ENCODE data around the gene SLC22A23. TPM values are rescaled to one million over a fixed set of nuclear protein-coding genes. Genes with fewer than 3 reads are reported as not detected.

The SLC22A23 gene
- total and polyA plus RNA-seq, 2 experiments from 2014 or later: 6.1 to 38.3 TPM

- H3K4me1 ChIP-seq (ENCODE audit: insufficient read depth): peaks cover 17% of the 10 kb centered on the region
- H3K4me2 ChIP-seq: no peak overlapping the region
- TF ChIP-seq ZNF114 (CRISPR knock-in tag; IDR thresholded peaks at IDR 0.05): no peak
- no peak for TF ChIP-seq CTCF (conservative IDR thresholded peaks at IDR 0.05; ENCODE audit: low read depth in 2 of 2)
- no peak for TF ChIP-seq ZNF331 (CRISPR knock-in tag; IDR thresholded peaks at IDR 0.05; ENCODE audit: low read depth)
- TF ChIP-seq EZH2 (IDR thresholded peaks at IDR 0.05; ENCODE audit: low read depth, unreplicated experiment): no peak
- no peak for TF ChIP-seq EZH2phosphoT487 (IDR thresholded peaks at IDR 0.05; ENCODE audit: unreplicated experiment)
- no peak for TF ChIP-seq NANOG (IDR thresholded peaks at IDR 0.05; ENCODE audit: borderline replicate concordance)
- no peak for TF ChIP-seq POLR2AphosphoS5 (IDR thresholded peaks at IDR 0.05; ENCODE audit: low read depth)
- TF ChIP-seq CREB1 (CRISPR knock-in tag; IDR thresholded peaks at IDR 0.05; ENCODE audit: low read depth): no peak
- no peak for TF ChIP-seq ETS1 (IDR thresholded peaks at IDR 0.05)
- no peak for TF ChIP-seq STAT1 (IDR thresholded peaks at IDR 0.05; ENCODE audit: unreplicated experiment)
- TF ChIP-seq JUNB (IDR thresholded peaks at IDR 0.05; ENCODE audit: unreplicated experiment): no peak
- no peak for TF ChIP-seq REST (IDR thresholded peaks at IDR 0.05; ENCODE audit: unreplicated experiment)
- no peaks in the 10 kb centered on the region for H3K36me3 ChIP-seq (ENCODE audit: insufficient read depth)
- H3K9me2 ChIP-seq (ENCODE audit: insufficient read depth): no peaks in the 10 kb centered on the region
- Mint-ChIP-seq H3K9me3 (no peaks in the 10 kb centered on the region), H3K27ac (no peak overlapping the region), H3K4me3 (no peak overlapping the region), H3K27me3 (ENCODE audit: insufficient read depth, low read depth, poor library complexity) (no peaks in the 10 kb centered on the region), H3K36me3 (ENCODE audit: low read depth) (no peaks in the 10 kb centered on the region; the same call in 2 of the 3 replicates), H3K4me1 (peaks cover 19% of the 10 kb centered on the region)
- ATAC-seq (no peak), DNase-seq (ENCODE audit: low spot score) (no peak)
- no peak overlapping the region for H3K27ac ChIP-seq (ENCODE audit: low read depth)
- no peak overlapping the region for H3K4me3 ChIP-seq
- no peaks in the 10 kb centered on the region for H3F3A ChIP-seq (replicated peaks; ENCODE audit: low read depth)
- H3K79me2 ChIP-seq (replicated peaks; ENCODE audit: insufficient read depth): no peaks in the 10 kb centered on the region
- H3K27me3 ChIP-seq (ENCODE audit: insufficient read depth): no peaks in the 10 kb centered on the region
- H2AFZ ChIP-seq: no peak overlapping the region
- H4K20me1 ChIP-seq (replicated peaks; ENCODE audit: insufficient read depth): no peaks in the 10 kb centered on the region
Measured at GRCh38 chr6:3499603-3500002, 42.8 kb upstream of the SLC22A23 start.
